IPS-18a (cell line): ENCODE measurements around the gene TRIO.

ENCODE experiments used
- H3K27ac ChIP-seq: one replicate; pipeline ENCODE4 v1.5.1; 2013; ENCODE audit warnings: low read length
- H3K27me3 ChIP-seq: one replicate; pipeline ENCODE4 v1.6.1; 2013; ENCODE audit warnings: mild to moderate bottlenecking, low read length; ENCODE audit not compliant: control insufficient read depth, insufficient read depth
- H3K36me3 ChIP-seq: one replicate; pipeline ENCODE4 v1.6.1; 2013; ENCODE audit warnings: low read depth, low read length; ENCODE audit not compliant: control insufficient read depth
- H3K4me1 ChIP-seq: one replicate; pipeline ENCODE4 v1.6.1; 2013; ENCODE audit warnings: low read depth, low read length; ENCODE audit not compliant: control insufficient read depth
- H3K4me3 ChIP-seq: one replicate; pipeline ENCODE4 v1.5.1; 2013; ENCODE audit warnings: low read length
- H3K9ac ChIP-seq: one replicate; pipeline ENCODE4 v1.6.1; 2013; ENCODE audit warnings: mild to moderate bottlenecking, low read length, moderate library complexity
- H3K9me3 ChIP-seq: one replicate; pipeline ENCODE4 v1.6.1; 2013; ENCODE audit warnings: low read depth, low read length; ENCODE audit not compliant: control insufficient read depth

The TRIO gene

DNA sequence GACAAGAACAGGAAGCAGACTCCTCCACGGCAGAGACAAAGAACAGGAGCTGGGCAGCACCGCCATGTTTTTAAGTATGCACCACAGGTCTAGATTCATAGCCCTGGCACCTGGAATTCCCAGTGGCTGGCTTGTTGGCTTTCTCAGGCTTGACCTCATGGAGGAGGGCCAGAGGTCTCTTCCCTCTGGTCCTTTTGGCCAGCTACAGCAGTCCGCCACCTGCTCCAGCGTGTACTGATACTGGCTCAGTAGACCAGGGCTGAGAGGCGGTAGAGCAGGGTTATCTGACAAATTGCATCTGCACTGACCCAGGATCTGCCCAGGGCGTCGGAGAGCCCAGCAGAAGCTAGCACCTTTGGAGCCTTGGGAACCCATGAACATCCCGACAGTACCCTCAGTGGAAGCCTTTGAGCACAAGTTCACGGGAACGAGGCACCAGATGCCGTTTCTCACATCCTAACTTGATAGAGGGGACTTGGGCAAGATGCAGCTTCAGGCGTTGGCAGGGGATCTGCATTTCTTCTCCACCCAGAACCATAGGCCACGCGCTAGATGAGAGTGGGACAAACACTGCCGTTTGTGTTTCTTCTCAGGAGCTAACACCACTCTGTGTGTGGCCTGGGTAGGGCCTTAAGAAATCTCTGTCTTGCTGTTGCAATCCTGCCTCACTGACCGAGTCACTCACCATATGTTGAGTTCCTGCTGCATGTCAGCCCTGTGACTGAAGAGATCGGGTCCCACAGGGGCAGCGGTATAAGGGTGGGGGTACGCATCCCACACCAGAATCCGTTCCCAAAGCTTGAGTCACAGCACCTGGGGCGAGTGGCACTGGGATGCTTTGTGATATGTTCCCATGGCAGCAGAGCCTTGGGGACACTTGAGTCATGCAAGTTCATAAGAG, 348.1 kb downstream of the TRIO start:
- Histone ChIP-seq H3K4me1 (no peaks in the 10 kb centered on the region), H3K27me3 (no peaks in the 10 kb centered on the region), H3K9me3 (no peaks in the 10 kb centered on the region), H3K36me3 (peaks cover 25% of the 10 kb centered on the region), H3K9ac (no peak overlapping the region), H3K27ac (no peak overlapping the region), H3K4me3 (no peak overlapping the region)

DNA sequence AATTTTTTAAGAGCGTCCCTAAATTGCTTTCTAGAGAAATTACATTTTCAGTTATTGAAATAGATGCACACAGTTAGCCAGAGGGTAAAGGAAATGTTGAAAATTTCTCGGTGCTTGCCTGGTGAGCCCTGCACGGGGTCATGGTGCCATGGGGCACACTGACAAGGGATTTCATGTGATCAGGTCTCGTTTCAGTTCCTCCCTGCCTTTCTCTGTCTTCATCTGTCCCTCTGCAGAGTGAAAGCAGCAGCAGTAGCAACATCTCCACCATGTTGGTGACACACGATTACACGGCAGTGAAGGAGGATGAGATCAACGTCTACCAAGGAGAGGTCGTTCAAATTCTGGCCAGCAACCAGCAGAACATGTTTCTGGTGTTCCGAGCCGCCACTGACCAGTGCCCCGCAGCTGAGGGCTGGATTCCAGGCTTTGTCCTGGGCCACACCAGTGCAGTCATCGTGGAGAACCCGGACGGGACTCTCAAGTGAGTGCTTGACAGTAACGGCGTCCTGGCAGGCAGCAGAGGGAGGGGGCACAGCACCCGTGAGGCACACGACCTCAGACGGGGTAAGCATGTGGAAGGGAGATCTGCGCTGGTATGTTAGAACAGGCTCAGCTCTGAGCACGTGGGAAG, 349.3 kb downstream of the TRIO start:
- Histone ChIP-seq H3K36me3 (peaks cover 35% of the 10 kb centered on the region), H3K4me3 (no peak overlapping the region), H3K4me1 (no peaks in the 10 kb centered on the region)

DNA sequence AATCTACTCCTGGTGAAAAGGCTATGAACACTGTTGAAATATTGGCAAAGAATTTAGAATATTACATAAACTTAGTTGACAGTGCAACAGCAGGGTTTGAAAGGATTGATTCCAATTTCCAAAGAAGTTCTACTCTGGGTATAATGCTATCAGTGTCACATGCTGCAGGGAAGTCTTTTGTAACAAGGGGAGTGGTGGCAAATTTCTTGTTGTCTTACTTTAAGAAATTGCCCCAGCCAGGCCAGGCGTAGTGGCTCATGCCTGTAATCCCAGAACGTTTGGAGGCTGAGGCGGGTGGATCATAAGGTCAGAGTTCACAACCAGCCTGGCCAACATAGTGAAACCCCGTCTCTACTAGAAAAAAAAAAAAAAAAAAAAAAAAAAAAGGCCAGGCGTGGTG, 352.2 kb downstream of the TRIO start:
- Histone ChIP-seq H3K4me3 (no peak overlapping the region), H3K4me1 (no peaks in the 10 kb centered on the region), H3K9me3 (no peaks in the 10 kb centered on the region), H3K27me3 (no peaks in the 10 kb centered on the region), H3K27ac (no peak overlapping the region), H3K36me3 (peaks cover 42% of the 10 kb centered on the region), H3K9ac (no peak overlapping the region)

More for the DNA sequence above, 349.3 kb downstream of the TRIO start:
- Histone ChIP-seq H3K9me3 (no peaks in the 10 kb centered on the region), H3K27me3 (no peaks in the 10 kb centered on the region), H3K27ac (no peak overlapping the region), H3K9ac (no peak overlapping the region)

DNA sequence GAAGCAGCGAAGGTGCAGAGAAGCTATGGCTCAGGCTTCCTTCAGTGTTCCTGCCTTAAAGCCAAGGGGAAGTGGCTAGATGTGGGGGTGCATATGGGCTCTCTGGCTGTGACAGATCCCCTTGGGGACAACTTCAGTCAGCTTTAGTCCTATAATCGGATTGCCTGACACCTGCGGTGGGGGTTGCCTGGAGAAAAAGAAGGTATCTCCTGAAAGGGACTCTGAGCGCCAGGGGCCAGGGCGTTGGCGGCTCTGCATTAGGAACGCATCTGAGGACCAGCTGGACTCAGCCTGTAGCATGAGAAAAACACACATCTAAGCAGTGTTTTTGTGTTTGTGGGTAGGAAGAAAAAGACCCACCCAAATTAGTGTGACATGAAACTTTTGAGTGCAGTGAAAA, 354.2 kb downstream of the TRIO start:
- Histone ChIP-seq H3K27ac (no peak overlapping the region), H3K9ac (no peak overlapping the region), H3K4me3 (no peak overlapping the region), H3K36me3 (peaks cover 38% of the 10 kb centered on the region), H3K4me1 (no peaks in the 10 kb centered on the region), H3K9me3 (no peaks in the 10 kb centered on the region), H3K27me3 (no peaks in the 10 kb centered on the region)

DNA sequence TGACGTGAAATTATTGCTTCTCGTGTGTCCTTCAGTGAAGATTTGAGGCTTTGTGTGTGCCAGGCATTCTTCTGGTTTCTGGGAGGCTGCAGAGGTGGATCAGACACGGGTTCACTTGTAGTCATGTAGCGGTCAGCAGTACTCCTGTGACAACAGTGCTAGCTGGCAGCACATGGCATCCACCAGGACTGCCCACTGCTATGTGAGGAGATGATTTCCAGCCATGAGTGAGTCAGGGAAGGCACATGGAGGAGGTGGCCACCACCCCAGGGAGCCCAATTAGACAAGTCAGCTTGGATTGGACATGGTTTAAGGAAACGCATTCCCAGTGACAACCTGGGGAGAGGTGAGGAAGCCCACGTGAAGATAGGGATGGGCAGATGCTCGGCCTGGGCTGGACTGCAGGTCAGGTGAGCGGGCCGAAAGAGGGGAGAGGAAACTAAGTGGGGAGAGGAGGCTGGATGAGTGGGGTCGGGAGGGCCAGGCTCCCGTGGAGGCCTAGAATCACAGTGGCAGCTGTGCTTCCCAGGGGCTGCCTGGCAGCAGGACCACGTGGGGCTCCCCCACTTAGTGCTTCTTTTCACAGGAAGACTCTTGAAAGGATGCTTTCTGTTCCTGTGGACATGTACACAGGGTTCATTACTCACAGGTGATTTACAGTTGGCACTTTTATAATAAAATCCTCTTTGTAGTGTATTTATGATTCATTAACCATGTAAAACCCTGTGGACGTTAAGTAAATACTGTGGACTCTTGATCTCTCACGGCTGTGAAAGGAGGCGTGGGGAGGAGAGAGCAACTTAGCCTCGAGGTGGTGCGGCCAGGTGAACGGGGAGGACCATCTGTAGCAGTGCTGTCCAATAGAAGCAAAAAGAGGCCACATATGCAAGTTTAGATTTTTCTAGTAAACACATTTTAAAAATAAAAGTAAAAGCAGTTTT, 358.5 kb downstream of the TRIO start:
- no peaks in the 10 kb centered on the region for H3K9me3 ChIP-seq
- no peak overlapping the region for H3K9ac ChIP-seq
- H3K36me3 ChIP-seq = peaks cover 35% of the 10 kb centered on the region
- no peak overlapping the region for H3K27ac ChIP-seq
- H3K4me3 ChIP-seq = no peak overlapping the region
- no peaks in the 10 kb centered on the region for H3K27me3 ChIP-seq
- H3K4me1 ChIP-seq = no peaks in the 10 kb centered on the region

DNA sequence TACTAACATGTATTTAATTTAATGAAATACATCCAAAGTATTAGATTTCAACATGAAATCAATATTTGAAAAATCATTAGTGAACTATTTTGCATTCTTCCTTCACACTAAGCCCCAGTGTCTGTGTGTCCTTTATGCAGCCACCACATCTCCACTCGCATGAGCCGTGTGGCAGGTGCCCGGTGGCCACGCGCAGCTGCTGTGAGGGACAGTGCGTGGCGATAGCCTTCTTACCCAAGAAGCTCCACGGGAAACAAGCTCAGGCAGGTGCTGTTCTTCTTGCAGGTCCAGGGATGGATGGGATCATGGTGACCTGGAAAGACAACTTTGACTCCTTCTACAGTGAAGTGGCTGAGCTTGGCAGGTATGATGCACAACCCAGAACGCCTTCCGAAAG, 359.1 kb downstream of the TRIO start:
- Histone ChIP-seq H3K4me1 (no peaks in the 10 kb centered on the region), H3K9me3 (no peaks in the 10 kb centered on the region), H3K27ac (no peak overlapping the region), H3K36me3 (peaks cover 32% of the 10 kb centered on the region), H3K4me3 (no peak overlapping the region), H3K27me3 (no peaks in the 10 kb centered on the region), H3K9ac (no peak overlapping the region)

DNA sequence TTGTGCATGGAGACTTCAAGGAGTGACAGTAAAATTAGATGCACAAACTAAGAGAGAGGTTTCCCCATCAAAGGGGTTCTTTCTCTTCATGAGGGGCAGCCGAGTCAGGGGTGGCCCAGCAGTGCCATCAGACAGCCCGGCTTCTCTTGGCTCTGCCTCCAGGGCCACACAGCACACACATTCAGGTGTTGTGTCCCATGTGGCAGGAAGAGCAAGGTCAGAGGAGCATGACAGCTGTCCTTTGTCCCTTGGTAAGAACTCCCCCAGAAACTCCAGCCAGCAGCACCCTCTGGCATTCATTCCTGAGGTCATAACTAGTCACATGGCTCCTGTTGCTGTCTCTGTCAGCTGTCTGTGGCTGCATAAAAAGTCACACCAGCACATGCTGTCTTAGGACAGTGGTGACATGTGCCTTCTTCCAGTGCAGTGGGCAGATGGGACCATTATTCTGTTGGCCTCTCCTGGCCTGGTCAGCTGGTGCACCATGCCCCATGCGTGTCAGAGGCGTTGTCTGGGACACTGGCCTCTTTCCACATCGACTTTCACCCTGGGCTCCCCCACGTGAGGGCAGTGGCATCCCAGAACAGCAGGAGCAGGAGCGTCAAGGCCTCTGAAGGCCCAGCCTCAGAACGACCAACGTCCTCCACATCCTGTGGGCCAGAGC, 360.0 kb downstream of the TRIO start:
- Histone ChIP-seq H3K4me3 (no peak overlapping the region), H3K4me1 (no peaks in the 10 kb centered on the region), H3K9ac (no peak overlapping the region), H3K9me3 (no peaks in the 10 kb centered on the region), H3K27me3 (no peaks in the 10 kb centered on the region), H3K27ac (no peak overlapping the region), H3K36me3 (peaks cover 32% of the 10 kb centered on the region)

DNA sequence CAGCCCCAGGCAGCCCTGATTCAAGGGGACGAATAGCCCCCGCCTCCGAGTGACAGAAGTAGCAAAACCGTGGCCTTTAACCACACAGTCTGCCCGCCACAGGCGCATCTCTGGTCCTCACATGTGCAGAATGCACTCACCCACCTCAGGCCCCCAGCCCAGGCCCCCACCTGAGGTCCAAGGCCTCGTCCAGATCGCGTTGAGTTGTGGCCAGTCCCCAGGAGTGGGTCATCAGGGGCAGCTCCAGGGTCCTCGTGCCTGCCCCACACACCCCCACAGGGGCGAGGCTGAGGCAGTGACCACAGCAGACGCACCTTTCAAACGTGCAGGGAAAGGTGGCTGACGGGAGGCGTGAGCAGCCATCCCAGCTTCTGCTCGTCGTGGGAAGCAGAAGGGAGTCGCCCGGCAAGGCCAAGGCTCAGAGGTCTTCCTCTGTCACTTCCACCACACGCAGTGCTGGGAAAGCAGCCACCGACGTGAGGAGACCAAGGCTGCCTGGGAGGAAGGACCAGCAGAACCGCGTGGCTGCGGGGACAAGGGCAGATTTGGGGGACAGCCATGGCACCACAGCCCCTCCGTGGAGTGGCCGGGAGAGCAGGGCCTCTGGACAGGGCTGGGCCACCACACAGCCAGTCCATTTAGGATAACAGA, 360.7 kb downstream of the TRIO start:
- H3K27me3 ChIP-seq = no peaks in the 10 kb centered on the region
- no peak overlapping the region for H3K4me3 ChIP-seq
- H3K9ac ChIP-seq = no peak overlapping the region
- no peaks in the 10 kb centered on the region for H3K4me1 ChIP-seq
- H3K9me3 ChIP-seq = no peaks in the 10 kb centered on the region
- H3K27ac ChIP-seq = no peak overlapping the region
- peaks cover 29% of the 10 kb centered on the region for H3K36me3 ChIP-seq

DNA sequence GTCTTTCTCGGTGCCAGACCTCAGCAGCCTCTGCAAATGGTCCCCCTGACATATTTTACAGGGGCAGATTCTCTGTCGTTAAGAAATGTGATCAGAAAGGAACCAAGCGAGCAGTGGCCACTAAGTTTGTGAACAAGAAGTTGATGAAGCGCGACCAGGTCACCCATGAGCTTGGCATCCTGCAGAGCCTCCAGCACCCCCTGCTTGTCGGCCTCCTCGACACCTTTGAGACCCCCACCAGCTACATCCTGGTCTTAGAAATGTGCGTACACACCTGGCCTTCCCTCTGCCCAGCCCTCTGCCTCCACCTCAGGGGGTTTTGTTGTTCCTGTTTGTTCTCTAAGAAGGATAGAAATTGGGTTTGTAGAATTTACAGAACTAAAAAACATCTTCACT, 361.2 kb downstream of the TRIO start:
- no peak overlapping the region for H3K27ac ChIP-seq
- H3K9me3 ChIP-seq = no peaks in the 10 kb centered on the region
- H3K4me1 ChIP-seq = no peaks in the 10 kb centered on the region
- peaks cover 26% of the 10 kb centered on the region for H3K36me3 ChIP-seq
- H3K4me3 ChIP-seq = no peak overlapping the region
- no peaks in the 10 kb centered on the region for H3K27me3 ChIP-seq
- no peak overlapping the region for H3K9ac ChIP-seq

DNA sequence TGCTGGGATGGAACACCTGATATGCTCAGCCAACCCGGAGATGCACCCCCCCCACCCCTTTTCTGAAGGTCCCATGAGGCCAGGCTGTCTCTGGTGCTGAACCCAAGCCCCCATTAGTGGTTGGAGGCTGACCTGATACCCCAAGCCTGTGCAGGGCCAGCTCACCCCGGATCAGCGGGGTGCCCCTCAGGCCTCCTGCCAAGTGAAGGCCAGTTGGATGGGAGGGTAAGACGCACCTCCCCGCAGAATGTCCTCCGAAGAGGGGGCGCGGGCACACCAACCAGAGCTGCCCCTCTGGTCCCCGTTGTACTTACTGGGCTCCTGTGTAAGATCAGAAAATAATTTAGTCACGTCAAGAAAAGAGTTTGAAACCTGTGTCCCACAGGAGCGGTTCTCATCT, 361.7 kb downstream of the TRIO start:
- Histone ChIP-seq H3K27me3 (no peaks in the 10 kb centered on the region), H3K9ac (no peak overlapping the region), H3K4me1 (no peaks in the 10 kb centered on the region), H3K9me3 (no peaks in the 10 kb centered on the region), H3K4me3 (no peak overlapping the region), H3K27ac (no peak overlapping the region), H3K36me3 (peaks cover 26% of the 10 kb centered on the region)
